ENCODE measurements around the gene IMP3. TPM values are rescaled to one million over a fixed set of nuclear protein-coding genes. Genes with fewer than 3 reads are reported as not detected.

Gene IMP3
- total and polyA plus RNA-seq, 9 donors, result 31.2 to 42.2 (median 33.6) TPM

DNA sequence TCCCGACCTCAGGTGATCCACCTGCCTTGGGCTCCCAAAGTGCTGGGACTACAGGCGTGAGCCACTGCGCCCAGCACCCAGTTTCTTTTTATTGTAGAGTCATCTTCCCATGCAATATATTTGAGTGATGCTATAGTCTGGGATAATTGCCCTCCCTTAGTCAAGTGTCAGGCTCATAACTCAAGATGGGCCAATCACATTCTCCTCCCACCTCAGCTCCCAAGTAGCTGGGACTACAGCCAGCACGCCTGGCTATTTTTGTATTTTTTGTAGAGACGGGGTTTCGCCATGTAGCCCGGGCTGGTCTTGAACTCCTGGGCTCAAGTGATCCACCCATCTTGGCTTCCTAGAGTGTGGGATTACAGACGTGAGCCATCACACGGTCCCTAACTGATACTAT is 45.7 kb downstream of the IMP3 start:
- peaks cover 57% of the 10 kb centered on the region for H3K36me3 ChIP-seq (ENCODE audit: control insufficient read depth, insufficient read depth, low read length)
- DNase-seq, result no peak
- WGBS (ENCODE audit: insufficient coverage), result no CpG with 5 or more reads among the region's 9 CpGs
- no peak overlapping the region for H3K4me3 ChIP-seq (ENCODE audit: low read length)
- no peaks in the 10 kb centered on the region for H3K9me3 ChIP-seq (replicated peaks; ENCODE audit: control insufficient read depth, low read depth, low read length)
- H3K27me3 ChIP-seq (ENCODE audit: control insufficient read depth, insufficient read depth, low read length), result no peaks in the 10 kb centered on the region
- no peaks in the 10 kb centered on the region for H3K4me1 ChIP-seq (ENCODE audit: control insufficient read depth, insufficient read depth, low read length)
- H3K27ac ChIP-seq (ENCODE audit: low read length), result no peak overlapping the region

DNA sequence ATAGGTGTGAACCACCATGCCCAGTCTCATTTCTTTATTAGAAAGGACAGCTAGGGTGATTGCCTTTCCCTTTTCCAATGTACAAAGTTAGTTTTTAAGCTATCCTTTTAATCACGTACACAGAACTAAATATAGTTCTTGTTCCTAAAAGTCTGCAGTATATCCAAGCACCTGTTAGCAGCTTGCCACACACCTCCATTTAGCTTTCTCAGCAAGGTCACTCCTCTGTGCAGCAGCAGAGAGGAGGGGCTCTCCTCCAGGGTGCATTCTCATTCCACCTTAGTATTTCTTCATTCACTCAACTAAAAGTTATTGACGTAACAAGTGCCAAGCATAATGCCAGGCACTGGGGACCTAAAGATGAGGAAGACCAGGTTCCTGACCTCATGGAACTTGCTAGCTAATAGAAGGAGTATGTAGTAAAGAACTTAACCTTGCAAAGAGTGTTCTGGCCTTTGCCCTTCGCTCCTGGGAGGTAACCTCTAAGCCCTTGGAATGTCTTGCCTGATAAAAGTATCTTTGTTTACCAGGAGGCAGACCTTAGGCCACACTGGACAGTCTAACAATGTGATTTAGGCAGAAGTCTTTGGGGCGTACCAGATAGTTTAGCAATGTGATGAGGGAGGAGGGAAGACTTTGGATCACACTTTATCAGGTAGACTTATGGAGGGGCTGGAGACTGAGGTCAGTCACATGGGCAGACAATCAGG is 48.2 kb downstream of the IMP3 start:
- no peak overlapping the region for H3K4me3 ChIP-seq (ENCODE audit: low read length)
- H3K9me3 ChIP-seq (replicated peaks; ENCODE audit: control insufficient read depth, low read depth, low read length), result no peaks in the 10 kb centered on the region
- WGBS (ENCODE audit: insufficient coverage), result 73% methylated on average over 2 of the region's 4 CpGs
- H3K4me1 ChIP-seq (ENCODE audit: control insufficient read depth, insufficient read depth, low read length), result no peaks in the 10 kb centered on the region
- peaks cover 36% of the 10 kb centered on the region for H3K36me3 ChIP-seq (ENCODE audit: control insufficient read depth, insufficient read depth, low read length)
- no peak overlapping the region for H3K27ac ChIP-seq (ENCODE audit: low read length)
- H3K27me3 ChIP-seq (ENCODE audit: control insufficient read depth, insufficient read depth, low read length), result no peaks in the 10 kb centered on the region
- DNase-seq, result no peak

DNA sequence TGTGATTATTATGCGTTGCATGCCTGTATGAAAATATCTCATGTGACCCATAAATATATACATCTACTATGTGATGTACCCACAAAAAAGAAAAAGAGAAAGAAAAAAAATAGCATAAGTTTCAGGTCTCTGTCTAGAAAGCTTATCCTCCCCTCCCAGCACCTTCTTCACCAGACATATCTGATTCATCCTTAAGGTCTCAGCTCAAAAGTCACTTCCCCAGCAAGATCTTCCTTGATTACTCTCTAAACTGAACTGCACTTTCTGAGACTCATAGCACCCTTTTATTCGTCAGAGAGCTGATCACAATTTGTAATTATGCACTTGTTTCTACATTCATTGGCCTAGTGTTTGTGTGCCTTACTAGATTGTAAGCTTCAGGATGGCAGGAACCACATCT is 49.8 kb downstream of the IMP3 start:
- H3K9me3 ChIP-seq (replicated peaks; ENCODE audit: control insufficient read depth, low read depth, low read length), result no peaks in the 10 kb centered on the region
- DNase-seq, result no peak
- H3K27ac ChIP-seq (ENCODE audit: low read length), result no peak overlapping the region
- WGBS (ENCODE audit: insufficient coverage), result no CpG with 5 or more reads among the region's 2 CpGs
- H3K4me3 ChIP-seq (ENCODE audit: low read length), result no peak overlapping the region
- no peaks in the 10 kb centered on the region for H3K27me3 ChIP-seq (ENCODE audit: control insufficient read depth, insufficient read depth, low read length)
- no peaks in the 10 kb centered on the region for H3K4me1 ChIP-seq (ENCODE audit: control insufficient read depth, insufficient read depth, low read length)
- H3K36me3 ChIP-seq (ENCODE audit: control insufficient read depth, insufficient read depth, low read length), result peaks cover 25% of the 10 kb centered on the region

Other genes with a start within 250 kb of the IMP3 start
- gene SIN3A, start 188.5 kb downstream of the IMP3 start, total RNA-seq, result 21.8 TPM
- gene SIN3A, start 188.5 kb downstream of the IMP3 start, polyA plus RNA-seq (ENCODE audit: insufficient read depth in 1 of 8, insufficient read length in 8 of 8, low replicate concordance in 1 of 8), result 10 to 100 TPM; 26.1 to 36.6 (median 30.6) TPM
- gene PTPN9, start 60.9 kb downstream of the IMP3 start, total RNA-seq, result 17.7 TPM
- gene PTPN9, start 60.9 kb downstream of the IMP3 start, polyA plus RNA-seq (ENCODE audit: insufficient read depth in 1 of 8, insufficient read length in 8 of 8, low replicate concordance in 1 of 8), result 10 to 100 TPM; 16.2 to 34.4 (median 24.0) TPM
- gene SNUPN, start 14.5 kb downstream of the IMP3 start, total RNA-seq, result 24.0 TPM
- gene SNUPN, start 14.5 kb downstream of the IMP3 start, polyA plus RNA-seq (ENCODE audit: insufficient read depth in 1 of 8, insufficient read length in 8 of 8, low replicate concordance in 1 of 8), result 10 to 100 TPM; 18.9 to 27.6 (median 21.2) TPM
- gene SNX33, start 7.7 kb upstream of the IMP3 start, total RNA-seq, result 12.3 TPM
- 10 to 100 TPM; 11.5 to 21.3 (median 15.8) TPM for gene SNX33, start 7.7 kb upstream of the IMP3 start, polyA plus RNA-seq (ENCODE audit: insufficient read depth in 1 of 8, insufficient read length in 8 of 8, low replicate concordance in 1 of 8)
- gene CSPG4, start 72.6 kb upstream of the IMP3 start, total RNA-seq, result 76.7 TPM
- 100 to 1,000 TPM in 2 of 8 donors, 10 to 100 TPM in 6; 56.6 to 110 (median 87.0) TPM for gene CSPG4, start 72.6 kb upstream of the IMP3 start, polyA plus RNA-seq (ENCODE audit: insufficient read depth in 1 of 8, insufficient read length in 8 of 8, low replicate concordance in 1 of 8)
- 41.8 TPM for gene UBE2Q2, start 203.2 kb upstream of the IMP3 start, total RNA-seq
- gene UBE2Q2, start 203.2 kb upstream of the IMP3 start, polyA plus RNA-seq (ENCODE audit: insufficient read depth in 1 of 8, insufficient read length in 8 of 8, low replicate concordance in 1 of 8), result 10 to 100 TPM; 40.9 to 55.7 (median 46.5) TPM